Neuronal stem cell (in vitro differentiated cells): ENCODE results near the gene ANKS6.

Experiments used
- DNase-seq: peaks from one replicate; pipeline ENCODE4 v3.0.0-alpha.2; 2013; ENCODE audit warnings: low spot score
- H2AFZ ChIP-seq: one replicate; pipeline ENCODE4 v1.6.1; 2013; ENCODE audit warnings: mild to moderate bottlenecking, low read length, inconsistent platforms
- H2AK5ac ChIP-seq: 2 replicates; pipeline ENCODE4 v1.6.1; 2013; ENCODE audit warnings: low read depth, mild to moderate bottlenecking, inconsistent platforms, low read length, moderate library complexity, mixed read lengths
- H2BK120ac ChIP-seq: 2 replicates; pipeline ENCODE4 v1.6.1; 2013; ENCODE audit warnings: low read depth, mild to moderate bottlenecking, inconsistent platforms, low read length, moderate library complexity, mixed read lengths
- H2BK12ac ChIP-seq: one replicate; pipeline ENCODE4 v1.6.1; 2013; ENCODE audit warnings: low read length, inconsistent platforms
- H2BK15ac ChIP-seq: 2 replicates; pipeline ENCODE4 v1.6.1; 2013; ENCODE audit warnings: mild to moderate bottlenecking, low read length, inconsistent platforms, mixed read lengths
- H2BK5ac ChIP-seq: one replicate; pipeline ENCODE4 v1.6.1; 2013; ENCODE audit warnings: inconsistent platforms, mild to moderate bottlenecking, low read length, moderate library complexity
- H3K14ac ChIP-seq: one replicate; pipeline ENCODE4 v1.6.1; 2013; ENCODE audit warnings: low read length, inconsistent platforms
- H3K18ac ChIP-seq: 2 replicates; pipeline ENCODE4 v1.6.1; 2013; ENCODE audit warnings: low read length, inconsistent platforms
- H3K23ac ChIP-seq: 2 replicates; pipeline ENCODE4 v1.6.1; 2013; ENCODE audit warnings: low read depth, mild to moderate bottlenecking, mixed read lengths, low read length, inconsistent platforms; ENCODE audit not compliant: poor library complexity
- H3K27ac ChIP-seq: replicated peaks from 3 replicates; pipeline ENCODE4 v1.5.1; 2013; ENCODE audit warnings: low read length, inconsistent platforms
- H3K27me3 ChIP-seq, 3 experiments: 2 replicates each; pipeline ENCODE4 v1.6.1; 2013; ENCODE audit warnings: low read length in 3 of 3, mild to moderate bottlenecking in 2 of 3, inconsistent platforms in 1 of 3, low read depth in 1 of 3, mixed read lengths in 1 of 3, moderate library complexity in 1 of 3; ENCODE audit not compliant: control insufficient read depth in 3 of 3, insufficient read depth in 3 of 3
- H3K36me3 ChIP-seq, 2 donors: replicated peaks in 1 of 2; 2 replicates each; pipeline ENCODE4 v1.6.1; 2013; ENCODE audit warnings: low read length in 2 of 2; ENCODE audit not compliant: control insufficient read depth in 2 of 2, insufficient read depth in 2 of 2
- H3K4ac ChIP-seq: 2 replicates; pipeline ENCODE4 v1.6.1; 2013; ENCODE audit warnings: inconsistent platforms, mild to moderate bottlenecking, low read length, moderate library complexity
- H3K4me1 ChIP-seq, 2 donors: 1 replicate in 1 of 2; 2 replicates in 1 of 2; pipeline ENCODE4 v1.6.1; 2013; ENCODE audit warnings: low read length in 2 of 2, low read depth in 1 of 2; ENCODE audit not compliant: control insufficient read depth in 2 of 2, insufficient read depth in 1 of 2
- H3K4me2 ChIP-seq: one replicate; pipeline ENCODE4 v1.6.1; 2013; ENCODE audit warnings: mild to moderate bottlenecking, low read length, inconsistent platforms; ENCODE audit not compliant: insufficient read depth, poor library complexity, severe bottlenecking
- H3K4me3 ChIP-seq, 2 donors: 2 replicates each; pipeline ENCODE4 v1.5.1; 2013; ENCODE audit warnings: low read length in 2 of 2, mild to moderate bottlenecking in 2 of 2, inconsistent platforms in 1 of 2, moderate library complexity in 1 of 2
- H3K79me1 ChIP-seq: one replicate; pipeline ENCODE4 v1.6.1; 2013; ENCODE audit warnings: low read depth, mild to moderate bottlenecking, inconsistent platforms, low read length, moderate library complexity
- H3K9ac ChIP-seq: one replicate; pipeline ENCODE4 v1.6.1; 2013; ENCODE audit warnings: mild to moderate bottlenecking, low read depth, low read length, inconsistent platforms; ENCODE audit not compliant: poor library complexity
- H3K9me3 ChIP-seq, 2 donors: replicated peaks in 1 of 2; 2 replicates each; pipeline versions ENCODE3 to v1.6.1; 2013; ENCODE audit warnings: low read length in 2 of 2, mild to moderate bottlenecking in 2 of 2, inconsistent platforms in 1 of 2, low read depth in 1 of 2, mixed read lengths in 1 of 2, moderate library complexity in 1 of 2; ENCODE audit not compliant: control insufficient read depth in 2 of 2, insufficient read depth in 1 of 2
- H4K8ac ChIP-seq: one replicate; pipeline ENCODE4 v1.6.1; 2013; ENCODE audit warnings: low read depth, mild to moderate bottlenecking, inconsistent platforms, low read length, moderate library complexity
- H4K91ac ChIP-seq: one replicate; pipeline ENCODE4 v1.6.1; 2013; ENCODE audit warnings: low read length, low read depth, mild to moderate bottlenecking, inconsistent platforms; ENCODE audit not compliant: poor library complexity
- WGBS, 2 donors: extraction: QIAGEN DNeasy Blood & Tissue Kit; methylation state at CpG; one replicate each; pipeline ENCODE4 v1.1.7; 2013; ENCODE audit warnings: missing lambda C conversion rate in 2 of 2, mixed read lengths in 1 of 2; ENCODE audit not compliant: insufficient read length in 2 of 2, insufficient replicate concordance in 1 of 2; ENCODE audit errors: extremely low coverage in 2 of 2; 5-methylcytosine and 5-hydroxymethylcytosine counted together

ANKS6 gene

DNA sequence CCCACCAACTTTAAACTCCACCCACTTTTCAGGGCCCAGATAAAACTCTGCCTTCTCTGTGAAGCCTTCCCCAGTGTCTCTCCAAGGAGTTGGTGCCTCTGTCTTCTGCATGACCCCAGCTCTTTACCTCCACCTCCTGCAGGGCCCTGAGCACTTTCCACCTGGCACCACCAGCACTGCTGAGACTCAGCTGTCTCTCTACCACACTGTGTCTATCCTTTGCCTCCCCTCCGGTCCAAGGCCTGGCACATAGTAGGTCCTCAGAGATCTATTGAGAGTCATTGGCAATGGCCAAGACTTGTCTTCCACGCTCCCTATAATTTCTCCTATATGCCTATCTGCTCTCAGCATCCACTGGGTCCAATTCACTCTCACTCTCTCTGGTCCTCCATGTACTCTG lies 74.7 kb downstream of the ANKS6 start:
- no peak overlapping the region for H3K23ac ChIP-seq
- no peaks in the 10 kb centered on the region for H3K79me1 ChIP-seq
- no peak overlapping the region for H4K91ac ChIP-seq
- H2BK5ac ChIP-seq: no peak overlapping the region
- no peak overlapping the region for H3K9ac ChIP-seq
- no peak overlapping the region for H3K4ac ChIP-seq
- peaks cover 0 to 1% of the 10 kb centered on the region in 2 donors for H3K9me3 ChIP-seq
- no peak overlapping the region for H3K4me3 ChIP-seq
- no peak overlapping the region for H2AK5ac ChIP-seq
- H3K4me1 ChIP-seq: no peaks in the 10 kb centered on the region
- no peak overlapping the region for H2AFZ ChIP-seq
- no peak overlapping the region for H3K27ac ChIP-seq
- no peak overlapping the region for H3K4me2 ChIP-seq
- H2BK15ac ChIP-seq: no peak overlapping the region
- WGBS, 2 donors: no CpG with 5 or more reads among the region's 2 CpGs
- no peak overlapping the region for H2BK120ac ChIP-seq
- no peak overlapping the region for H4K8ac ChIP-seq
- H2BK12ac ChIP-seq: no peak overlapping the region
- H3K27me3 ChIP-seq: peaks cover 0 to 20% (median 0%) of the 10 kb centered on the region in 3 experiments
- no peak for DNase-seq
- no peak overlapping the region for H3K18ac ChIP-seq
- H3K14ac ChIP-seq: no peak overlapping the region
- no peaks in the 10 kb centered on the region for H3K36me3 ChIP-seq

DNA sequence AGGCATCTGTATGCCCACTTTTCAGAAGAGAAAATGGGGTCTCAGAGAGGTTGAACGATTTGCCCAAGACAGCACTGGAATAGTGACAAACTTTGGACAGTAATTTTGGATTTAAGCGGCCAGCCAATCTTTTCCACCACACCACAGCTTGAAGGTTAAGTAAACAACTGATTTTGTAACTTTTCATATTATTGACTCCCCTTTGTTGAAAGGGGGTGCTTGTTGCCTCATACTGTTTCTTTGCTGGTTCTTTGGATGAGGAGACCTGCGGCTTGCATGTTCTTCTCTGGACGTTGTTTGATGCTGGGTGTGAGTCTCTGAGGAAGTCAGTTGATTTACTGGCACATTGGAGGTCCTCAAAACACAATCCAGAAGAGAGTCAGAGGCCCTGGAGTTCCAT lies 76.0 kb downstream of the ANKS6 start:
- no peak overlapping the region for H4K91ac ChIP-seq
- H3K36me3 ChIP-seq: no peaks in the 10 kb centered on the region
- no peak overlapping the region for H2BK5ac ChIP-seq
- H2AFZ ChIP-seq: no peak overlapping the region
- no peak overlapping the region for H4K8ac ChIP-seq
- no peak overlapping the region for H3K4me3 ChIP-seq
- no peak overlapping the region for H2BK120ac ChIP-seq
- H3K27me3 ChIP-seq: peaks cover 0 to 30% (median 0%) of the 10 kb centered on the region in 3 experiments
- H3K4ac ChIP-seq: no peak overlapping the region
- no peak overlapping the region for H3K18ac ChIP-seq
- no peak overlapping the region for H3K23ac ChIP-seq
- H3K9ac ChIP-seq: no peak overlapping the region
- H2BK15ac ChIP-seq: no peak overlapping the region
- H2AK5ac ChIP-seq: no peak overlapping the region
- no peaks in the 10 kb centered on the region for H3K79me1 ChIP-seq
- DNase-seq: no peak
- H3K9me3 ChIP-seq: peaks cover 0 to 1% of the 10 kb centered on the region in 2 donors
- no peaks in the 10 kb centered on the region for H3K4me1 ChIP-seq
- WGBS, 2 donors: no CpG with 5 or more reads among the region's 4 CpGs
- no peak overlapping the region for H3K27ac ChIP-seq
- no peak overlapping the region for H3K14ac ChIP-seq
- no peak overlapping the region for H3K4me2 ChIP-seq
- H2BK12ac ChIP-seq: no peak overlapping the region

DNA sequence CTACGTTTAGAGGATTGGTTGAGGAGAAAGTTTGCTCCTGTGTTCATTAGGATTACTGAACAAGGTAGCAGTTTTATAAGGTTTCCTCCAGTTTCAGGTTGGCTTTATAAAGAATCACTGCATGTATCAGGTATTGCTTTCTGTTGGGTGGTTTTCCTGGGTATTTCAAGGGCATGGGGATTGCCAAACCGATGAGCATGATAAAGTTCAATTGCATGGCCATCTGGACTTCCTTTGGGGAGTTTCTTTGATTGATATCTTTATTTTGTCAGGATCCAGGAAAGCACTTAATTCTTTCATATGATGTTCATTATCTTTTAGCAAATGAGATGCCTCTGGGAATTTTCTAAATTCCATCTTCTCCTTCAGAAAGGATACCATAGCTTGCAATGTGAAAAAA lies 77.3 kb downstream of the ANKS6 start:
- Histone ChIP-seq H2BK12ac (no peak overlapping the region), H3K9me3 (peaks cover 0 to 1% of the 10 kb centered on the region in 2 donors), H3K4ac (no peak overlapping the region), H4K91ac (no peak overlapping the region), H2BK120ac (no peak overlapping the region), H3K36me3 (no peaks in the 10 kb centered on the region), H3K23ac (no peak overlapping the region), H3K27me3 (peaks cover 0 to 39% (median 0%) of the 10 kb centered on the region in 3 experiments), H2BK15ac (no peak overlapping the region), H3K18ac (no peak overlapping the region), H3K79me1 (no peaks in the 10 kb centered on the region), H3K27ac (no peak overlapping the region), H2BK5ac (no peak overlapping the region), H4K8ac (no peak overlapping the region), H3K14ac (no peak overlapping the region), H2AK5ac (no peak overlapping the region), H3K4me2 (no peak overlapping the region), H3K4me1 (no peaks in the 10 kb centered on the region), H3K9ac (no peak overlapping the region), H3K4me3 (no peak overlapping the region), H2AFZ (no peak overlapping the region)
- DNase-seq: no peak
- no CpG with 5 or more reads among the region's 2 CpGs for WGBS, 2 donors

DNA sequence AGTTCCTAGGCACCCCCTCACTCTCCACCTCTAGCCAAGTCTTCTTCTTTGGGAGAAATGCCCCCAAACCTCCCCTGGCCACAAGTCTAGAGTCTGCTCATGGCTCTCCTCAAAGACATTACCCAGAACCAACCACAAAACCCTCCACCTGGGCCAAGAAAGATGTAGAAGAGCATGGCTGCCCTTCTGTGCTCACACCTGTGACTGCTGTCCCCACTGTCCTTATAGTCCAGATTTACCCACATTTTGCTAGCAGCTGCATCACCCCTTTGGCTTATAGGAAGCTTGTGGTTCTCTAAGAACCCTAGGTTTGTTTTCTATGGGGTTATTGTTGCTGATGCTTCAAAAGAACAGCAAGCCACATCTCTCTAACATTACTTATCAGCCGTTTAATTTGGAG lies 81.5 kb downstream of the ANKS6 start:
- Histone ChIP-seq H3K9me3 (peaks cover 0 to 1% of the 10 kb centered on the region in 2 donors), H4K8ac (no peak overlapping the region), H3K79me1 (no peaks in the 10 kb centered on the region), H3K4me2 (no peak overlapping the region), H3K4me1 (no peaks in the 10 kb centered on the region), H3K36me3 (no peaks in the 10 kb centered on the region), H3K14ac (no peak overlapping the region), H4K91ac (no peak overlapping the region), H3K4me3 (no peak overlapping the region), H3K9ac (no peak overlapping the region), H3K23ac (no peak overlapping the region), H2BK120ac (no peak overlapping the region), H2BK15ac (no peak overlapping the region), H2BK12ac (no peak overlapping the region), H2BK5ac (no peak overlapping the region), H2AK5ac (no peak overlapping the region), H3K4ac (no peak overlapping the region), H3K18ac (no peak overlapping the region), H3K27me3 (peaks cover under 1 to 65% (median 19%) of the 10 kb centered on the region in 3 experiments), H2AFZ (no peak overlapping the region), H3K27ac (no peak overlapping the region)
- DNase-seq: no peak
- WGBS, 2 donors: no CpG with 5 or more reads among the region's 1 CpG
